ENCODE data around the gene JUNB.
"Not testable (repeated sequence)": the region's sequence is repeated elsewhere in the genome, so short reads cannot be mapped to it uniquely, and the experiment has no call there.

JUNB gene

DNA sequence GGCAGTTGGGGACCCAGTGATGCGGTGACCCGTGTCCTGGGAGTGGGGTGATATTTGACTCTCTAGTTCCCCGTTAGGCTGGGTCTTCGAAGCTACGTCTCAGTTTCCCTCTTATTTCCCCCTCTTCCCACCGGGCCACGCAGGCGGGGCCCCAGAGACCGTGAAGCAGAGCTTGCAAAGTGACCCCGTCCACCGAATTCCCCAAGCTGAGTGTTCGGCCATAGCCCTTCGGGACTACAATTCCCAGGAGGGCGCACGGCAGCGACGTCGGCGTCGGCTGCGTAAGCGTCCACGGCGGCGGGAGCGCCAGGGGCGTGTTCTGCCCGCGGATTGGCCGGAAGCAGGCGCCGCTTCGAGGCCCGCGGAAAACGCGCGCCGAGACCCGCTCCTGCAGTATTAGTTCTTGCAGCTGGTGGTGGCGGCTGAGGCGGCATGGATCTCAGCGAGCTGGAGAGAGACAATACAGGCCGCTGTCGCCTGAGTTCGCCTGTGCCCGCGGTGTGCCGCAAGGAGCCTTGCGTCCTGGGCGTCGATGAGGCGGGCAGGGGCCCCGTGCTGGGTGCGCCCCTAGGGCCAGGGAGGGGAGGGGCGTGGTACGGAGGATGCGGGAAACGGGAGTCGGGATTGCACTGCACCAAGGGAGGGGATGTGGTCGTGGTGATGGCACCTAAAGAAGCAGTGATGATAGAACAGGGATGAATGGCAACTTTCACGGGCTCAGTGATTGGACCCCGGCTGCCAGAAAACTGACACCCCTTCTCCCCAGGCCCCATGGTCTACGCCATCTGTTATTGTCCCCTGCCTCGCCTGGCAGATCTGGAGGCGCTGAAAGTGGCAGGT lies 15.2 kb downstream of the JUNB start, which contains the start of gene RNASEH2A:
RNASEH2A (plus strand) TSS at position 343 of the 840 bp plus-strand sequence; CDS start at position 433, 90 bp downstream.
- peak; percentile 87 to 88 for DNase-seq

DNA sequence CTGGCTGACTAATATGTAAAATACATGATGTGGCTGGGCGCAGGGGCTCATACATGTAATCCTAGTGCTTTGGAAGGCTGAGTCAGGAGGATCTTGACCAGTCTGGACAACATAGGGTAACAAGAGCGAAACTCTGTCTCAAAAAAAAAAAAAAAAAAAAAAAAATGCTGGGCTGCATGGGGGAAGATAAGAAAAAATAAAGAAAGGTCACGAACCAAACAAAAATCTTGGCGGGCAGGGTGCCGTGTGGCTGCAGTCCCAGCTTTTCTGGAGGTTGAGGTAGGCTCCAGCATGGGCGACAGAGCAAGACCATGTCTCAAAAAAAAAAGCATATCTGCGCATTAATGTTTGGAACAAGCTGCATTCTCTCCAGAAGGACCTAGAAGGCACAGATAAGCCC lies 23.8 kb downstream of the JUNB start:
- no peak for DNase-seq

DNA sequence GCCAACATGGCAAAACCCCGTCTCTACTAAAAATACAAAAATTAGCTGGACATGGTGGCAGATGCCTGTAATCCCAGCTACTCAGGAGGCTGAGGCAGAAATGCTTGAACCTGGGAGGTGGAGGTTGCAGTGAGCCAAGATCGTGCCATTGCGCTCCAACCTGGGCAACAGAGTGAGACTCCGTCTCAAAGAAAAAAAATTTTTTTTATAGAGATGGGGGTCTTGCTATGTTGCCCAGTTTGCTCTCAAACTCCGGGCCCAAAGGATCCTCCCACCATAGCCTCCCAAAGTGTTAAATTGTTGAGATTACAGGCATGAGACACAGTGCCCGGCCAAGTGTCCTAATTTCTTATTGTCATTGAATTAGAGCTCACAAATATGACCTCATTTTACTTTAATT lies 25.9 kb downstream of the JUNB start:
- not testable (repeated sequence) for DNase-seq

DNA sequence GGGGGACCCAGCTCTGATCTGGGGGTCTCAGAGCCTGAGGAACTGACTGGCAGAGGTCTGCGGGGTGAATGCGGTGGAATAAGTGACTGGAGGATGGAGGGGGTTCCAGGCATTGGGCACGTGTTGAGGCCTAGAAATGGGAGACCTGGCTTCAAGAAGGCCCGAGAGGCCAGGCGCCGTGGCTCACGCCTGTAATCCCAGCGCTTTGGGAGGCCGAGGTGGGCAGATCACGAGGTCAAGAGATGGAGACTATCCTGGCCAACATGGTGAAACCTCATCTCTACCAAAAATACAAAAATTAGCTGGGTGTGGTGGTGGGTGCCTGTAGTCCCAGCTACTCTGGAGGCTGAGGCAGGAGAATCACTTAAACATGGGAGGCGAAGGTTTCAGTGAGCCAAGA lies 26.5 kb downstream of the JUNB start:
- not testable (repeated sequence) for DNase-seq

DNA sequence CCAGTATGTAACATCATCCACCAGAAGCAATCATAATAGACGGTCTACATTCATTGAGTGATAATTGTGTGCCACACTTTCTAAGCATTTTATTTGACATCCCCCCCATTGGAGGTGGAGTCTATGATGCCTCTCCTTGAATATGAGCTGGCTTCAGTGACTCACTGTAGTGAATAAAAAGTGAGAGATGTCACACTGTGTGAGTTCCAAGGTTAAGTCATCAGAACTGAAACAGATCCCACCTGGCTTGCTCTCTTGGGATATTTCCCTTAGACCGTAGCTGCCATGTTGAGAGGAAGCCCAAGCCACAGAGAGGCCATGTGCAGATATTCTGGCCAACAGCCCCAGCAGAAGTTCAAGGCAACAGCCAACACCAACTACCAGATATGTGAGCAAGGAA lies 30.5 kb downstream of the JUNB start:
- DNase-seq: no peak

DNA sequence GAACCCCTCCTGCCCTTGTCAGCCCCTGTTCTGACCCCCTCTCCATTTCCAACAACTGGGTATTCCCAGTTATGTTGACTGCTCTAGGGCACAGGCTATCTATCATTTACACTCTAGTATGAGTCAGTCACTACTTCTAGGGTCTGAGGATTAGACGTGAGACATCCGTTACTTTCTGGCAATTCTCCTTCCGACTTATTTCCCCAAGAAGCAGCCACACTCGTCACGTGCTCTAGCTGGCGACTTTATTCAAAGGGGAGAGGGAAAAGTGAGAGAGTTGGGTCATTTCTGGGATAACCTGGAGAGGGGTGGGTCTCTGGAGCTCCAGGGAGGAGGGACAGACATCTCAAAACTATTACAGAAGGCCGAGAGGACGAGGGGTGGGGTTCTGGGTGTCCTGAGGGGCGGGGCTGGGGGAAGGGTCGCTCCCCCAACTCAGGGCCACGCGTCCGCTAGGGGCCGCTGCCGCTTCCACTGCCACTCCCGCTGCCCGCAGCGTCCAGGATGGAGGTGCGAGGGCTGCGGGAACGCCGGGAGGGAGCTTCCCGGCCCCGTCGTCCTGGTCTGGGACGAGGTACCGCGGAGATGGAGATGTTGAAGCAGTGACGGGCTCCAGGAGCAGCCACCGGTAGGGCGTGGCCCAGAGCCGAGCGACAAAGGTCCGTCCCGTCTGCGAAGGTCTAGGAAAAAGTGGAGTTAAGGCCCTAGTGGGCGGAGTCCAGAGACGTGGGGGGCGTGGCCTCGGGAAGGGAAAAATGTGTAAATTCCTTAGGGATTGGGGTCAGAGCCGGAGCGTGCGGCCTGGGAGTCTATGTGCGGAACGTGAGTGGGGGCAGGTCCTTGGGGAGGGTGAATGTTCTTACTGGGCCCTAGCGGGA lies 34.2 kb downstream of the JUNB start:
- DNase-seq: peak in 1 of 2 donors; percentile 44

DNA sequence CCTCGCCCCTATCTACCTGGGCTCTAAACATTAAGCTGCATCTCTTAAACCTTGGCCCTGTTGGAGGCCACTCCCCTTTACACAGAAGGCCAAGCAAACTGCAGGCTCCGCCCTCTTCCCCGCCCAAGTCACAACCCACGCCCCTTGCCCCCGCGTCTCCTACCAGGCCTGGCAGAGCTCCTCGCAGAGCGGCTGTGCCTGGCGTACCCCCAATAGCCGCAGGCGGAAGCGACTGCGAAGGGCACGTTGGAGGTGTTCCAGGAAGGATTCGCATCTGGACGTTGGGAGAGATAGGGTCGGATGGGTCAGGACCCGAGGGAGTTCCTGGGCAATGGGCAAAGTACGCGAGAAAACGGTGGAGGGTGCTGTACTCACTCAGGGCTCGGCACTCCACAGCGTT lies 37.2 kb downstream of the JUNB start:
- no peak for DNase-seq

DNA sequence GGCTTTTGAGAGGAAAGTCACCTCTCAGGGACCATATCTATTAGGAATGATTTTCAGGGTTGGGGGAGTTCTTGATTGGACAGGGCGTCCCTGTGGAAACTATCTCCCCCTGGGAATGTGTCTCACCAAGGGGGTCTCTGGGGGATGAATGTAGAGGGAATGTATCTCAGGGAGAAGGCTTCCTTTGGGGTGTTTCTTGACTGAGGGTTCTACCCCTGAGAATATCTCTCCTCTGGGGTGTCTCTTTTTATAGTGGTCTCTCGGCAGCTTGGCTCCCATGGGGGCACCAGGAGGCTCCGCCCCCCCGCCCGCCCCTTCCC lies 42.1 kb downstream of the JUNB start:
- no peak for DNase-seq

DNA sequence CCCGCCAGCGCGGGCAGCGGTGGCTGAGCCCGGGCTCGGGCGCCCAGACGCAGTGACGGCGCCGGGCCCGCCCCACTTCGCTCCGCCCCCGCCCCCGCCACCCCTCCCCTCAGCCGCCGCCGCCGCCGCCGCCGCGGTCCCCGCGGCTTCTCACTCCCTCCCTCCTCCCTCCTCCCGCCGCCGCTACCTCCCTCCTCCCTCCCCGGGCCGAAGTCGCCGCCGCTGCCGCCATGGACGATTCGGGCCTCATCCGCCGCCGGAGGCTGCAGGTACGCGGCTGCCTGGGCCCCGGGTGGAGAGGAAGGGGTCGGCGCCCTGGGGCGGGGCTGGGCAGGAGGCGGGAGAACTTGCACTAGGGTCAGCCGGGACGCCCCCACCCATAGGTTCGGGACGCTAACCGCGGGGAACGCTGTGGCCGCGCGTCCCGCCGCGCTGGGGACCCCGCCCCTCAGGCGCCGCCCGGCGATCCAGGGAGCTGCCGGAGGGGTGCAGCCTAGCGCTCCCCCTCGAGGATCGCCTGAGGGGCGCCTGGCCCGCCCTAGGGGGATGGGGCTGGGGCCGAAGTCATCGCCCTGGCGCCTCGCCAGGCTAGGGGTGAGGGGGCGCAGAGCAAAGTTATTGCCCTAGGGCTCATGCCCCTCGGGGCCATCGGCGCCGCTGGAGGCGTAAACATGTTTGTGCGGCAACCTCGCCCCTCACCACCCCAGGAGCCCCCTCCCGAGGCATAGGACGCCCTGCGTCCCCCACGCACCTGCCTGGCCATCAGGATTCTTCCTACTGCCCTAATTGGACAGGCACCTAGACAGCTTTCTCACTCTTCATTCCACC lies 42.7 kb downstream of the JUNB start:
- no peak for DNase-seq

DNA sequence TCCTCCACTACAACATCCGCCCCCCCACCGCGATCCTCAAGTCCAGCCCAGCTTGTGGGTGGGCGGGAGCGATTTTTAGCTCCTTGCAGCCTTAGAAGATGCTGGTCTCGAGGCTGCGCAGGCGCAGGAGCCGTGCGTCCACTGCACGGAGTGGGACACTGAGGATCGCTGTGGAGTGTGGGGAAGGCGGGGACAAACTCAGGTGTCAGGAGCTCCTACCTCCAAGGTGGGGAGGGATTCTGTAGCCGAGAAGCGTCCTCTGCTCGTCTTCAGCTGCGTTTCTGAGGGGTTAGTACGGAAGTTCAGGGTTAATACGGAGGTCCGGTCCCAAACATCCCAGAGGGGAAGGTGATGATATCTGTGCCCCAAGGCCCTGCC lies 43.3 kb downstream of the JUNB start, which contains the start of gene RTBDN:
RTBDN (minus strand) TSS at position 14 of the 378 bp plus-strand sequence. CDS start 4,600 bp downstream, outside the sequence.
- no peak for DNase-seq

DNA sequence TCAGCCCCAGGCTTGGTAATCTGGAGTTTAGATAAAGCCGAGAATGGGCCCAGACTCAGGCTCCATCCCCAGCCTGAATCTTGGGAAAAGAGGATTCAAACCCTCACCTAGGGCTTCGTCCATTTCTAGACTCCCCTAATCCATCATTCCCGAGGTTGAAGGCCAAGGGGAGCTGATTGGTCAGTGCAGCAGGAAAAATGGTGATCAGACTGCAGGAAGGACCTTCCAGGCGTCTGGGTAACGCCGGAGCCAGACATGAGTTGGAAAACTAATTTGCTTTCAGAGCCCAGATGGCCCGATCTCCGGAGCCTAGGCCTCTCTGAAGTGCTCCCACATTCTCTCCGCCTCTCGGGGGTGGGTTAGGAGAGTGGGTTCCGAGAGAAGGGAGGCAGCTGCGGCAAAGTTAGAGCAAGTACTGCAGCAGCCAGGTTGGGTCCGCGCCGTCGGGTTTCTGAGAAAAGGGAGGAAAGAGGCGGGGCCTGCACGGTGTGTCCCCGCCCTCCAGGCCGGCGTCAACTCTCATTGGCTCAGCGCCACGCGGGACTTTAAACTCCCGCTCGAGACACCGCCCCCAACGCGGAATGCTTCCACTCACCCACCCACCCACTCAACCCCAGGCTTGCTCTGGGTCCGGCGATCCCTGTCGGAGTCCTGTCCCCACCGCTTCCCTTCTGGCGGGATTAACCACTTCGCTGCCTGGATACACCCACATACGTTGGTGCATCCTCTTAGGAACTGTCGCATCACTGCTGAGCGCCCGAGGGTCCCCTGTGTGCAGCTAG lies 43.9 kb downstream of the JUNB start:
- DNase-seq: no peak

DNA sequence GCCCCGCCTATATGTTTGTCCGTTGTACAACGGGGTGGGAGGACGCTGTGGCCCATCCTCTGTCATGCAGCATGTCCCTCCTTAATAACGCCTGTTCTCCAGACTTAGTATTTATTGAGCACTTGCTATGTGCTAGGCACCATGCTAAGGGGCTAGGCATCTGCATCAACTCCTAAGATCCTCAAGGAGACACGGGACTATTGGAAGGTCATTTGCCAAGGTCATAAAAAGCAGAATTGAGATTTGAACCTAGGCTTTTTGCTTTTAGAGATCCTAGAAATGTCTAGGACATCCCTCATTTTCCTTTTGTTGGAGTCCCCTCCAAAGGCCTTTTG lies 45.2 kb downstream of the JUNB start:
- no peak for DNase-seq

DNA sequence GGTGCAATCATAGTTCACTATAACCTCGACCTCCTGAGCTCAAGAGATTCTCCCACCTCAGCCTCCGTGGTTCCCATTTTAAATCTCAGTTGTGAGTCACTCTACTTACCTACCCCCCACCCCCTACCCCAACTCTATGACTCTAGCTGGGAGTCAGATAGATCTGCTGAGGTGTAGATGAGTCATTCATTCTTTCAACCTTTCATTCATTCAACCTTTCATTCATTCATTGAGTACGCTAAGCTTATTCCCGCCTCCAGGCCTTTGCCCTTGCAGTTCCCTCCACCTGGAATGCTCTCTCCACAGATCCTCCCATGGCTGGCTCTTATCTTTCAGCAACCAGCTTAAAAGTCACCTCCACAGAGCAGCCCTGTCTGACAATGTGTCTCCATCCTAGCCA lies 45.9 kb downstream of the JUNB start:
- no peak for DNase-seq

DNA sequence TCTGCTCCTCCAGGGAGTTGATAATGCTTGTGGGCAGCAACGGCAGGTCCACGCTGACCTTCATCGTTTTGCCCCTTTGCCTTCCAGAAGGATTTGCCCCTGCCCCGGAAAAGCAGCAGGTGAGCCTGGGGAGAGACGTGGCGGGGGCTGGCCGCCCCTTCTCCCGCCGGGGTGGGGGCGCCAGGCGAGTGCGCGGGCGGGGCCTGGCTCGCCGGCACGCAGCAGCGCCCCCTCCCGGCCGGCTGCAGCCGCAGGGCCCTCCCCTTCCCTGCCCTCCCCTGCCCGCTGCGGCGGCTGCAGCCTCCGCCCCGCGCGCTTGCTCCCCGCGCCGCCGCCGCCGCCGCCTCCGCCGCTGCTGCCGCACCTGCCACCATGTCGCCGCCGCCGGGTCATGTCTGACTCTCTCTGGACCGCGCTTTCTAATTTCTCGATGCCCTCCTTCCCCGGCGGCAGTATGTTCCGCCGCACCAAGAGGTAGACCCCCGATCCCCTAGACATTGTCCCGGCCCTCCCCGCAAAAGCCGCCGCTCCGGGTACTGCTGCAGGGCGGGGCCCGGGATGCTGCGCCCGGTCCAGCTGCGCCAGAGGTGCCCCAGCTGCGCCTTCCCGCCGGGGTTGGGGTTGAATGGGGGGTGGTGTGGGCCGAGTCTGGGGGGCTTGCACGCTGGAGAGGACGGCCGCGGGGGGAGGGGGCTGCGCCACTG lies 47.0 kb downstream of the JUNB start, which contains the start of gene MAST1:
MAST1 (plus strand) TSS at position 334 of the 704 bp plus-strand sequence; CDS start at position 392, 58 bp downstream.
- peak in 1 of 2 donors; percentile 58 for DNase-seq

DNA sequence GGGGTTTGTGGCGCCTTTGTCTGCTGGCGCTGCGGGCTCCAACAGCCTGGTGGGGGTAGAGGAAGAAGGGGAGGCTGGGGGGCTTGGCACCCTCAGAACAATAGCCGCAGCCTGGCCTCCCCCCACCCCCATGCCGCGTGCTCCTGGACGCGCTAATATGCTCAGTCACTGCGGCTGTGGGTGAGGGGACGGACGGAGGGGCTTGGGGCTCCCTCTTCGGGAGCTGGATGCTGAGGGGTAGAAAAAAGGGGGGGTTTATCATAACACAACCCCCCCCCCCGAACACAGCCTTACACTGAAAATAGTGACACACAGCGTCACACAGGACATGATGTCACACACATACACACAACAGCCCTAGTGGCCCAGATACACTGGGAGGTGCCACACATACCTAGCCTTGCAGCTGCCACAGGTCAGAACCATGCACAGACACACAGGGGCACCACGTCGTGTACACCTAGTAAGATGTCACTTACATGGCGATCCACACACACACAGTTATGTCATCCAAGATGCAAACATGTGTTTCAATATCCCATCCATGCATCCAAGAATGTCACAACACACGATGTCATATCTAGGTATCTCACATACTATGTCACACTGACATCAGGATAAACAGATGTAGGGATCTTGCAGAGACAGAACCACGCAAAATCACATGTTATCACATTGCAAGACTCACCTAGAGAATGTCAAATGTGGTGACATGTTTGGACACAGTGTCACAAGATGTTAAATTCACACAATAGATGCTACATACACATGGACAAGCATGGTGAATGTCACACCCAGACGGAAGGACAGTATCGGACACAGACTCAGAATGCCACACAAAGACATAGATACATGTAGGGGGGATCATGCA lies 47.8 kb downstream of the JUNB start:
- DNase-seq: no peak

DNA sequence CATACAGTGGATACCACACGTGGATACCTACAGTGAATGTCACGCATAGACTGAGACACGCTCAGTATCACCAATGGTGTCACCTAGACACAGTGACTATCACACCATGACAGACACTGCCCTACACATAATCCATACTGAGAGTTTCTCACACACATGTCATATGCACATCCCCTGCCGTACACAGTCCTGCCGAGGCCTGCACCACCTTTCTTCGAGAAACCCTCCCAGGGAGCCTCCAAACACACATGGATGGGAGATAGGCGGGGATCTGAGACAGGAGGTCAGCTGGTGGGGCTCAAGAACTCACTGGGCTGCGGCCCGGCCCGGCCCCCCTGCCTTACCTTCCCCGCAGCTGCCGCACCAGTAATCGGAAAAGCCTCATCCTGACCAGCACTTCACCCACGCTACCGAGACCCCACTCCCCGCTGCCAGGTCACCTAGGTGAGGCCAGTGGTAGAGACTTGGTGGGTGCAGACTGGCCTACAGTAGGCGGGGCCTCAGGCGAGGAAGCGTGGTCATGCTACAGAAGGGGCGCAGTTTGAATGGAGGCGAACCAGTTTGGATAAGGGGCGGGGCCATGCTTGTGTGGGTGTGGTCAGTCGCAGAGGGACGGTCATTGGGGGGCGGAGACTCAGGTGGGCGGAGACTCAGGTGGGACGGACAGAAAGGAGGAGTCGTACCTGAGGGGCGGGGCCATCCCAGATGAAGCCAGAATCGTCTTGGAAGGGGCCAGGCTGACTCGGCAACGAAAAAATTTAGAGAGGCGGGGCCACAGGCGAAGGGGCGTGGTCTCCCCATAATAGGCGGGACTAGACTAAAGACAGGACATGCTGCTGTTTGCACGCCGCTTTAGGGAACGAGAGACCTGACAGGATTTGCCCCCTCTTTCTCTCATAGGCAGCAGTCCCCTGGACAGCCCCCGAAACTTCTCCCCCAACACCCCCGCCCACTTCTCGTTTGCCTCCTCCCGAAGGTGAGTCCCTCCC lies 49.1 kb downstream of the JUNB start:
- peak; percentile 56 to 59 for DNase-seq

DNA sequence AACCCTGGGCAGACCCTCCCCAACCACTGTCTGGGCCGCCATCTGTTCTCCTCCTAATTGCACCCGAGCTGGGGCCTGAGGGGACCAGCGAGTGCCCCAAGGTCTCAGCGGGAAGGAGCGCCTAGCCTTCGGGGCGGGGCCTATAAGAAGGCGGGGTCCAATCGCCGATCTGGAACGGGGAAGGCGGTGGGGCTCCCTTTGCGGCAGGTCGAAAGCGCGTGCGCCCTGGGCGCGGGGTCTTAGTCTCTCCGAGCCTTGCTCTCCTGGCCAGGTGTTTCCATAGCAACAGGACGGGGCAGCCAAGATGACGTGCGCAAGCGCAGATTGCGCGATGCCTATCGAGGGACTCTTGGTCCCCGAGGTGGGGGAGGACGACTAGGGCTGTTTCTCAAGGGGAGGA lies 49.8 kb downstream of the JUNB start:
- no peak for DNase-seq

DNA sequence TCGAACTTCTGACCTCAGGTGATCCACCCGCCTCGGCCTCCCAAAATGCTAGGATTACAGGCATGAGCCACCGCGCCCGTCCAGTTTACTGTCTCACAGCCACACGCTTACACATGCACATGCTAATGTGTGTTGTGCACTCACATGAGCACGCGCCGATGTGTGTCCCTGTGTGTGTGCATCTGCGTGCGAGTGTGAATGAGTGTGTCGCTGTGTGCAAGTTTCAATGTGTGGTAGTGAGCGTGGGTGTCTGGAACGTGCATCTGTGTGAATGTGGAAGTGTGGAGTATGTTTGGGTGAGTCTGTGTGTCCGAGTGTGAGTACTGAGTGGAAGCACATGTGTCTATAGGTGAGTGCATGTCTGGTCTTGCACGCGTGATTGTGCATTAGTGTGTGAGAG lies 51.2 kb downstream of the JUNB start:
- no peak for DNase-seq

Data from stimulated activated CD4-positive, alpha-beta T cell treated with anti-CD3 and anti-CD28 coated beads, Interleukin-2, amount 100 ng/mL, for 48 hours (primary cell).